H1 (cell line): ENCODE results near the gene FOSB. TPM values are rescaled to one million over a fixed set of nuclear protein-coding genes. Genes with fewer than 3 reads are reported as not detected.

ENCODE experiments used
- CTCF ChIA-PET: fragments of 300-600 bp; sonication (Branson Sonifier 250); formaldehyde crosslinking; loops from one replicate; lab custom pipeline; 2021; ENCODE audit not compliant: partially characterized antibody; lab: Charles Lee
- POLR2A ChIA-PET: fragments of 300-600 bp; sonication (Branson Sonifier 250); formaldehyde crosslinking; loops from one replicate; lab custom pipeline; 2021; ENCODE audit warnings: inconsistent platforms; ENCODE audit not compliant: partially characterized antibody; lab: Charles Lee
- DNase-seq, 2 experiments: peaks; one replicate each; pipeline versions ENCODE4 v3.0.0 to v3.0.0-alpha.2; 2010 to 2022; ENCODE audit warnings: low spot score in 2 of 2, low read depth in 1 of 2, mixed read lengths in 1 of 2
- FAIRE-seq: peaks from 2 replicates; lab custom pipeline; 2011; peaks lifted over from hg19 to GRCh38; lab: Jason Lieb, UNC
- H2AFZ ChIP-seq: 2 replicates; pipeline ENCODE4 v1.8.1; 2012; ENCODE audit warnings: low read length, inconsistent platforms
- H2AK5ac ChIP-seq: 2 replicates; pipeline ENCODE4 v1.6.1; 2013; ENCODE audit warnings: low read depth, low read length
- H2BK120ac ChIP-seq: replicated peaks from 2 replicates; pipeline ENCODE3; 2013; ENCODE audit warnings: low read depth, low read length, inconsistent platforms
- H2BK12ac ChIP-seq: 2 replicates; pipeline ENCODE4 v1.6.1; 2013; ENCODE audit warnings: low read depth, low read length
- H2BK15ac ChIP-seq: 2 replicates; pipeline ENCODE4 v1.6.1; 2013; ENCODE audit warnings: low read length
- H2BK20ac ChIP-seq: 2 replicates; pipeline ENCODE4 v1.6.1; 2013; ENCODE audit warnings: low read length
- H2BK5ac ChIP-seq: 2 replicates; pipeline ENCODE4 v1.6.1; 2013; ENCODE audit warnings: low read depth, low read length
- H3K14ac ChIP-seq: 2 replicates; pipeline ENCODE4 v1.6.1; 2013; ENCODE audit warnings: inconsistent platforms; ENCODE audit not compliant: insufficient read length
- H3K18ac ChIP-seq: 2 replicates; pipeline ENCODE4 v1.6.1; 2013; ENCODE audit warnings: low read length; ENCODE audit errors: extremely low read depth
- H3K23ac ChIP-seq: 2 replicates; pipeline ENCODE4 v1.6.1; 2013; ENCODE audit warnings: inconsistent platforms; ENCODE audit not compliant: insufficient read length
- H3K23me2 ChIP-seq: 2 replicates; pipeline ENCODE4 v1.6.1; 2013; ENCODE audit warnings: low read depth, low read length
- H3K27ac ChIP-seq: 2 replicates; pipeline ENCODE4 v1.6.1; 2011; ENCODE audit warnings: low read depth, low read length, inconsistent platforms
- H3K27me3 ChIP-seq, 4 experiments: replicated peaks in 1 of 4; 1 replicate in 1 of 4; 2 replicates in 3 of 4; pipeline versions ENCODE4 v1.6.1 to v1.8.1; 2011 to 2013; ENCODE audit warnings: low read length in 3 of 4, mild to moderate bottlenecking in 3 of 4, inconsistent platforms in 2 of 4, mixed read lengths in 2 of 4, moderate library complexity in 1 of 4; ENCODE audit not compliant: control insufficient read depth in 3 of 4, insufficient read depth in 3 of 4; ENCODE audit errors: extremely low read depth in 1 of 4
- H3K36me3 ChIP-seq, 4 experiments: 2 replicates each; pipeline versions ENCODE4 v1.6.1 to v1.8.1; 2011 to 2013; ENCODE audit warnings: mild to moderate bottlenecking in 4 of 4, low read length in 3 of 4, moderate library complexity in 2 of 4, control low read depth in 1 of 4, inconsistent platforms in 1 of 4; ENCODE audit not compliant: insufficient read depth in 4 of 4, control insufficient read depth in 2 of 4
- H3K4ac ChIP-seq: replicated peaks from 2 replicates; pipeline ENCODE3; 2013; ENCODE audit warnings: low read length, low read depth, mixed read lengths, inconsistent platforms; ENCODE audit not compliant: insufficient read length
- H3K4me1 ChIP-seq, 4 experiments: replicated peaks in 1 of 4; 1 replicate in 1 of 4; 2 replicates in 3 of 4; pipeline versions ENCODE4 v1.6.1 to v1.8.1; 2011 to 2013; ENCODE audit warnings: low read length in 3 of 4, inconsistent platforms in 2 of 4, mixed read lengths in 1 of 4; ENCODE audit not compliant: insufficient read depth in 4 of 4, control insufficient read depth in 3 of 4
- H3K4me2 ChIP-seq, 2 experiments: 2 replicates each; pipeline versions ENCODE4 v1.6.1 to v1.8.1; 2011 to 2013; ENCODE audit warnings: low read depth in 2 of 2, low read length in 2 of 2, control low read depth in 1 of 2, inconsistent platforms in 1 of 2, mild to moderate bottlenecking in 1 of 2; ENCODE audit not compliant: insufficient read depth in 1 of 2
- H3K4me3 ChIP-seq, 4 experiments: fragments of 200-600, 300-600 bp in 1 of 4; sonication (generic), shearing (Covaris generic), sonication (Bioruptor Twin) in 1 of 4; 2 replicates each; pipeline versions ENCODE4 v1.5.1 to v1.8.1; 2011 to 2016; ENCODE audit warnings: low read length in 4 of 4, low read depth in 3 of 4, control low read depth in 2 of 4, inconsistent platforms in 2 of 4, mild to moderate bottlenecking in 2 of 4, mixed read lengths in 1 of 4, moderate library complexity in 1 of 4; ENCODE audit not compliant: insufficient read depth in 2 of 4; ENCODE audit errors: extremely low read depth in 1 of 4
- H3K56ac ChIP-seq: replicated peaks from 2 replicates; pipeline ENCODE3; 2013; ENCODE audit warnings: low read depth, mild to moderate bottlenecking, mixed read lengths, low read length, inconsistent platforms; ENCODE audit not compliant: insufficient read length
- H3K79me1 ChIP-seq: 2 replicates; pipeline ENCODE4 v1.6.1; 2013; ENCODE audit warnings: low read depth, low read length, control low read depth
- H3K79me2 ChIP-seq, 2 experiments: 2 replicates each; pipeline versions ENCODE4 v1.6.1 to v1.8.1; 2012 to 2013; ENCODE audit warnings: low read length in 2 of 2, mild to moderate bottlenecking in 2 of 2, inconsistent platforms in 1 of 2; ENCODE audit not compliant: insufficient read depth in 2 of 2, control insufficient read depth in 1 of 2
- H3K9ac ChIP-seq, 4 experiments: replicated peaks in 1 of 4; 1 replicate in 1 of 4; 2 replicates in 3 of 4; pipeline versions ENCODE4 v1.6.1 to v1.8.1; 2011 to 2013; ENCODE audit warnings: low read depth in 3 of 4, low read length in 3 of 4, control low read depth in 2 of 4, mild to moderate bottlenecking in 2 of 4, moderate library complexity in 2 of 4, inconsistent platforms in 1 of 4; ENCODE audit errors: extremely low read depth in 1 of 4
- H3K9me3 ChIP-seq, 2 experiments: 2 replicates each; pipeline versions ENCODE4 v1.6.1 to v1.8.1; 2012 to 2013; ENCODE audit warnings: mild to moderate bottlenecking in 2 of 2, moderate library complexity in 2 of 2, control low read depth in 1 of 2, inconsistent platforms in 1 of 2, low read depth in 1 of 2, low read length in 1 of 2, mixed read lengths in 1 of 2; ENCODE audit not compliant: insufficient read depth in 2 of 2
- H4K20me1 ChIP-seq, 2 experiments: replicated peaks in 1 of 2; 2 replicates each; pipeline versions ENCODE3 to v1.8.1; 2011 to 2013; ENCODE audit warnings: inconsistent platforms in 2 of 2, low read length in 2 of 2, mild to moderate bottlenecking in 1 of 2; ENCODE audit not compliant: insufficient read depth in 2 of 2, control insufficient read depth in 1 of 2
- H4K5ac ChIP-seq: 2 replicates; pipeline ENCODE4 v1.6.1; 2013; ENCODE audit warnings: low read length, low read depth, mixed read lengths, inconsistent platforms; ENCODE audit not compliant: insufficient read length
- H4K8ac ChIP-seq: 2 replicates; pipeline ENCODE4 v1.8.0; 2013; ENCODE audit warnings: mild to moderate bottlenecking, moderate library complexity, low read length, inconsistent platforms; ENCODE audit not compliant: insufficient read depth; ENCODE audit errors: extremely low read depth
- H4K91ac ChIP-seq: replicated peaks from 2 replicates; pipeline ENCODE3; 2013; ENCODE audit warnings: low read length, mixed read lengths, inconsistent platforms; ENCODE audit not compliant: insufficient read length
- ASH2L ChIP-seq: fragments of 200-600, 300-600 bp; sonication (generic); IDR thresholded peaks from one replicate; pipeline ENCODE4 v1.7.1; 2017; ENCODE audit warnings: low read length
- BACH1 ChIP-seq: IDR thresholded peaks from 2 replicates; pipeline ENCODE4 v1.6.1; 2012; ENCODE audit warnings: low read length, improper control_type of control experiment
- FOSL1 ChIP-seq: IDR thresholded peaks from 2 replicates; pipeline ENCODE4 v1.6.1; 2011; ENCODE audit warnings: mild to moderate bottlenecking, low read depth, low read length, moderate library complexity; ENCODE audit not compliant: insufficient read depth
- GABPA ChIP-seq: IDR thresholded peaks from 2 replicates; pipeline ENCODE4 v1.6.1; 2011; ENCODE audit warnings: mild to moderate bottlenecking, low read length, moderate library complexity, borderline replicate concordance; ENCODE audit not compliant: insufficient read depth
- HDAC2 ChIP-seq, 2 experiments: fragments of 300-600 bp in 1 of 2; sonication (generic) in 1 of 2; IDR thresholded peaks; 2 replicates each; pipeline ENCODE4 v1.6.1; 2011 to 2012; ENCODE audit warnings: low read depth in 2 of 2, low read length in 2 of 2, mild to moderate bottlenecking in 2 of 2, moderate library complexity in 2 of 2, borderline replicate concordance in 1 of 2, inconsistent platforms in 1 of 2
- HDAC6 ChIP-seq: IDR thresholded peaks from one replicate; pipeline ENCODE4 v1.7.1; 2012; ENCODE audit warnings: low read depth, mild to moderate bottlenecking, inconsistent platforms, low read length, moderate library complexity
- POLR2AphosphoS5 ChIP-seq: IDR thresholded peaks from 2 replicates; pipeline ENCODE4 v1.6.1; 2011; ENCODE audit warnings: low read depth, low read length
- POU5F1 ChIP-seq: IDR thresholded peaks from 2 replicates; pipeline ENCODE4 v1.6.1; 2011; ENCODE audit warnings: low read depth, mild to moderate bottlenecking, low read length, moderate library complexity
- SIN3A ChIP-seq, 2 experiments: IDR thresholded peaks in 1 of 2; conservative IDR thresholded peaks in 1 of 2; 2 replicates each; pipeline ENCODE4 v1.6.1; 2011 to 2012; ENCODE audit warnings: low read length in 2 of 2, improper control_type of control experiment in 1 of 2, low read depth in 1 of 2, mild to moderate bottlenecking in 1 of 2
- SIX5 ChIP-seq: IDR thresholded peaks from 2 replicates; pipeline ENCODE4 v1.6.1; 2011; ENCODE audit warnings: mild to moderate bottlenecking, low read depth, low read length
- WGBS, 2 experiments: shearing (Covaris generic) in 1 of 2; methylation state at CpG; one replicate each; pipeline versions ENCODE4 v1.1.6 to v1.1.7; 2013 to 2015; ENCODE audit warnings: low lambda C conversion rate in 2 of 2, mixed read lengths in 2 of 2, inconsistent platforms in 1 of 2, low coverage in 1 of 2, missing lambda C conversion rate in 1 of 2; ENCODE audit not compliant: insufficient replicate concordance in 2 of 2, insufficient coverage in 1 of 2, insufficient read length in 1 of 2; ENCODE audit errors: extremely low coverage in 1 of 2, missing lambda C conversion rate in 1 of 2; 5-methylcytosine and 5-hydroxymethylcytosine counted together
- polyA plus RNA-seq, 7 experiments: library from polyadenylated mRNA; depleted of rRNA in 3 of 7; stranded (reverse) in 5 of 7; unstranded in 2 of 7; fragments of >200 nt in 5 of 7; fragments of 200-250 nt in 2 of 7; gene quantifications; 1 replicate in 5 of 7; 2 replicates in 1 of 7; 4 replicates in 1 of 7; pipeline versions ENCODE4 v1.2.1 to v1.2.3, GENCODE V29; 2011 to 2013; ENCODE audit warnings: missing spikeins in 2 of 7, mixed read lengths in 2 of 7
- total RNA-seq: library from RNA; stranded (reverse); fragmentation: NEBNext Ultra II Directional; extraction: Animal tissue kit (Norgen Biotek cat#: 25700); gene quantifications from 2 replicates; pipeline ENCODE4 v1.2.1, GENCODE V29; 2021

Gene FOSB
- total and polyA plus RNA-seq, 2 of the 8 experiments (the other 6 are each of a cell fraction or from before 2014, with no cell fraction given) = 0.44 to 2.7 TPM

- H2BK20ac ChIP-seq = no peak overlapping the region
- no peak overlapping the region for H3K4me2 ChIP-seq
- no peak overlapping the region for H3K27ac ChIP-seq
- no peak overlapping the region for H2AFZ ChIP-seq
- no peak overlapping the region for H4K5ac ChIP-seq
- H3K23me2 ChIP-seq = peaks cover 3% of the 10 kb centered on the region; the same call in 1 of the 2 replicates
- WGBS, 2 experiments = 84% methylated on average over 4 of the region's 4 CpGs; no CpG with 5 or more reads in 1 of the 2 experiments
- no peaks in the 10 kb centered on the region for H3K9me3 ChIP-seq
- H3K4me1 ChIP-seq = peaks cover 0 to 6% (median 0%) of the 10 kb centered on the region in 4 experiments; a peak in 3 of 7 replicates
- H3K9ac ChIP-seq = no peak overlapping the region
- FAIRE-seq (no peak), DNase-seq (no peak)
- no peaks in the 10 kb centered on the region; the same call in 1 of the 2 replicates for H3K79me1 ChIP-seq
- ChIA-PET CTCF (interaction anchor here (0.7 to 32.9 kb wide), 7 partner anchors 9 to 29 kb away, joined by 3 to 760 read pairs (median 17); partner anchors contain the start of gene ERCC1), POLR2A (interaction anchor here (0.9 to 2.1 kb wide), 2 partner anchors 10 to 57 kb away, joined by 3 to 11 read pairs; partner anchors contain the start of gene PPP1R13L)
- H2BK120ac ChIP-seq = no peak overlapping the region
- H3K79me2 ChIP-seq = no peaks in the 10 kb centered on the region
- H3K4me3 ChIP-seq = no peak overlapping the region
- H3K23ac ChIP-seq = no peak overlapping the region
- no peak overlapping the region for H3K56ac ChIP-seq
- no peak overlapping the region for H4K8ac ChIP-seq
- peaks cover 0 to 2% (median 0%) of the 10 kb centered on the region in 4 experiments; a peak in 2 of 7 replicates for H3K27me3 ChIP-seq
- TF ChIP-seq SIN3A (conservative IDR thresholded peaks at IDR 0.05 in 1 of 2, IDR thresholded peaks at IDR 0.05 in 1 of 2; ENCODE audit: low read depth in 1 of 2, low read length in 2 of 2) (no peak), HDAC2 (IDR thresholded peaks at IDR 0.05; ENCODE audit: borderline replicate concordance in 1 of 2, low read depth in 2 of 2, low read length in 2 of 2) (no peak), BACH1 (no peak), FOSL1 (no peak), SIX5 (no peak), POLR2AphosphoS5 (no peak), ASH2L (no peak), GABPA (no peak), HDAC6 (no peak), POU5F1 (no peak)
- H3K4ac ChIP-seq = no peak overlapping the region
- no peak overlapping the region for H2BK12ac ChIP-seq
- H2AK5ac ChIP-seq = no peak overlapping the region
- H4K20me1 ChIP-seq = no peaks in the 10 kb centered on the region
- H3K14ac ChIP-seq = no peak overlapping the region
- no peak overlapping the region for H4K91ac ChIP-seq
- no peak overlapping the region for H2BK5ac ChIP-seq
- H2BK15ac ChIP-seq = no peak overlapping the region
- H3K18ac ChIP-seq = no peak overlapping the region
- no peaks in the 10 kb centered on the region for H3K36me3 ChIP-seq
These were observed 5.6 kb upstream of the FOSB start for GRCh38 chr19:45462174-45462573.
